ENCODE data around the gene KDM3A. TPM values are rescaled to one million over a fixed set of nuclear protein-coding genes. Genes with fewer than 3 reads are reported as not detected.

The KDM3A gene
- total RNA-seq, 1 donor from 2014 or later: 51.2 TPM

- H3K36me3 Mint-ChIP-seq (ENCODE audit: low read depth): peaks cover 36% of the 10 kb centered on the region
- H3K9me3 Mint-ChIP-seq: no peaks in the 10 kb centered on the region
- no peaks in the 10 kb centered on the region for H3K4me1 Mint-ChIP-seq
- no peak for TF ChIP-seq CTCF (conservative IDR thresholded peaks at IDR 0.05)
- no peak for DNase-seq (ENCODE audit: low read depth, low spot score)
- H3K27me3 Mint-ChIP-seq (ENCODE audit: low read depth): no peaks in the 10 kb centered on the region
- no peak overlapping the region for H3K4me3 Mint-ChIP-seq
- no peak overlapping the region for H3K27ac Mint-ChIP-seq (ENCODE audit: unreplicated experiment)
These were observed 13.1 kb downstream of the KDM3A start for GRCh38 chr2:86454238-86454637.

GRCh38 chr2:86455181-86455580 lies 14.0 kb downstream of the KDM3A start:
- no peak for TF ChIP-seq CTCF (conservative IDR thresholded peaks at IDR 0.05)
- DNase-seq (ENCODE audit: low read depth, low spot score): no peak
- Mint-ChIP-seq H3K4me3 (no peak overlapping the region), H3K9me3 (no peaks in the 10 kb centered on the region), H3K4me1 (no peaks in the 10 kb centered on the region), H3K36me3 (ENCODE audit: low read depth) (peaks cover 37% of the 10 kb centered on the region), H3K27me3 (ENCODE audit: low read depth) (no peaks in the 10 kb centered on the region), H3K27ac (ENCODE audit: unreplicated experiment) (no peak overlapping the region)

GRCh38 chr2:86461042-86461743 lies 20.0 kb downstream of the KDM3A start:
- H3K4me1 Mint-ChIP-seq: no peaks in the 10 kb centered on the region
- no peaks in the 10 kb centered on the region for H3K9me3 Mint-ChIP-seq
- no peak for DNase-seq (ENCODE audit: low read depth, low spot score)
- no peak overlapping the region for H3K4me3 Mint-ChIP-seq
- no peak for TF ChIP-seq CTCF (conservative IDR thresholded peaks at IDR 0.05)
- no peaks in the 10 kb centered on the region for H3K27me3 Mint-ChIP-seq (ENCODE audit: low read depth)
- H3K27ac Mint-ChIP-seq (ENCODE audit: unreplicated experiment): no peak overlapping the region
- peaks cover 42% of the 10 kb centered on the region for H3K36me3 Mint-ChIP-seq (ENCODE audit: low read depth)

GRCh38 chr2:86464652-86465051 lies 23.5 kb downstream of the KDM3A start:
- no peak for DNase-seq (ENCODE audit: low read depth, low spot score)
- H3K4me1 Mint-ChIP-seq: no peaks in the 10 kb centered on the region
- no peak overlapping the region for H3K27ac Mint-ChIP-seq (ENCODE audit: unreplicated experiment)
- no peaks in the 10 kb centered on the region for H3K27me3 Mint-ChIP-seq (ENCODE audit: low read depth)
- H3K9me3 Mint-ChIP-seq: no peaks in the 10 kb centered on the region
- peaks cover 25% of the 10 kb centered on the region for H3K36me3 Mint-ChIP-seq (ENCODE audit: low read depth)
- no peak for TF ChIP-seq CTCF (conservative IDR thresholded peaks at IDR 0.05)
- no peak overlapping the region for H3K4me3 Mint-ChIP-seq

- Mint-ChIP-seq H3K36me3 (ENCODE audit: low read depth) (peaks cover 15% of the 10 kb centered on the region), H3K4me1 (no peaks in the 10 kb centered on the region), H3K27me3 (ENCODE audit: low read depth) (no peaks in the 10 kb centered on the region), H3K27ac (ENCODE audit: unreplicated experiment) (no peak overlapping the region), H3K9me3 (no peaks in the 10 kb centered on the region), H3K4me3 (no peak overlapping the region)
- no peak for DNase-seq (ENCODE audit: low read depth, low spot score)
- TF ChIP-seq CTCF (conservative IDR thresholded peaks at IDR 0.05): no peak
These were observed 25.1 kb downstream of the KDM3A start for GRCh38 chr2:86466306-86466705.
